SKM-1 treated with dmso at 0.1 percent for 144 hours (cell line): Measurements from ENCODE around the gene DAZAP1.

Source experiments
- DNase-seq: peaks from one replicate; lab custom pipeline; 2025; ENCODE audit not compliant: unreplicated experiment; lab: John Stamatoyannopoulos, UW

Gene DAZAP1

DNA sequence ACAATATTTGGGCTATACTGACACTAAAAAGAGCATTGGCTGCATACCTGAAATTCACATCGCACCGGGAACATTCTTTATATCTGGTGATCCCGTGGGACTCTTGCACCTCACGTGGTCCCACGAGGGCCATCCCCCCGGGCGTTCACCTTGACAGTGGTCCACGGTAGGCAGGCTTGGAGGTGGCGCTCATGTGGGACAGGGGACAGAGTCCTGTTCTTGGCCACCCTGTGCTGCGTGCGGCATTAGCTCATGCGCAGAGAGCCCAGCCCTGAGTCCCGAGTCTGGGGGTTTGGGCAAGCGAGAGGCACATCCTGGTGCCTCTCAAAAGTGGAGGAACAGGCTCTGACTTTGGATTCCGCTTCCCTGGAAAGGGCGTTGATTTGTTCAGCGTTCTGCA, 13.5 kb upstream of the DAZAP1 start:
- no peak for DNase-seq

DNA sequence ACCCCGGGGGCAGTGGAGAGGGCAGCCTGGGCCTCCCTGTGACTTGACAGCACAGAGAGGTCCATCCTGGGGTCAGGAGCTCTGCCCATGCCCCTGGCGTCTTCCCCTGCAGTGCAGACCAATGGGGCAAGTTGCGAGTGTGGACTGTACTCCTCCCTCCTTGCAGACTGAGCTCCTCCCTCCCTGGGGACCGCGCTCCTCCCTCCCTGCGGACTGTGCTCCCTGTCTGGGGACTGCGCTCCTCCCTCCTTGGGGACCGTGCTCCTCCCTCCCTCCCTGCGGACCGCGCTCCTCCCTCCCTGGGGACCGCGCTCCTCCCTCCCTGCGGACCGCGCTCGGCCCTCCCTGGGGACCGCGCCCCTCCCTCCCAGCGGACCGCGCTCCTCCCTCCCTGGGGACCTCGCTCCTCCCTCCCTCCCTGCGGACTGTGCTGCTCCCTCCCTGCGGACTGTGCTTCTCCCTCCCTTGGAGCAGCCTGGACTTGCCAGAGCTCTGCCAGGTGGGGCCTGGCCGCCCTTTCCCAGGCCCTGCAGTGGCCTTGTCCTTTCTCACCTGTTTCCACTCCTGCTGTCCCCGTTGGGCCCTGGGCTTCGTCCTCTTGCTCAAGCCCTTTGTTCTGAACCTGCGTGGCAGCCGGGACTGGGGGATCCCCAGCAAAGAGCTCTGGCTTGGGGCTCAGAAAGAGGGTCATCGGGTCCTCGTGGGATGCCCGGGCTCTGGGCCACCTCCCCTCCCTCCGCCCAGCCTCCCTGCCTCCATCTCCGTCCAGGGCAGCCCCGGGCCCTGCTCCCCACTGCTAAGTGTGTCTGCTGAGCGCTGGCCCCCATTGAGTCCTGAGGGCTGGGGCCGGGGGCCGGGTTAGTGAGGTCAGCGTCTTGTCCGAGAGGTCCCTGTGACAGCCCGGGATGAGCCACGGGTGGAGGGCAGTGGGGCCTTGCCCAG, 12.9 kb upstream of the DAZAP1 start:
- DNase-seq = no peak

DNA sequence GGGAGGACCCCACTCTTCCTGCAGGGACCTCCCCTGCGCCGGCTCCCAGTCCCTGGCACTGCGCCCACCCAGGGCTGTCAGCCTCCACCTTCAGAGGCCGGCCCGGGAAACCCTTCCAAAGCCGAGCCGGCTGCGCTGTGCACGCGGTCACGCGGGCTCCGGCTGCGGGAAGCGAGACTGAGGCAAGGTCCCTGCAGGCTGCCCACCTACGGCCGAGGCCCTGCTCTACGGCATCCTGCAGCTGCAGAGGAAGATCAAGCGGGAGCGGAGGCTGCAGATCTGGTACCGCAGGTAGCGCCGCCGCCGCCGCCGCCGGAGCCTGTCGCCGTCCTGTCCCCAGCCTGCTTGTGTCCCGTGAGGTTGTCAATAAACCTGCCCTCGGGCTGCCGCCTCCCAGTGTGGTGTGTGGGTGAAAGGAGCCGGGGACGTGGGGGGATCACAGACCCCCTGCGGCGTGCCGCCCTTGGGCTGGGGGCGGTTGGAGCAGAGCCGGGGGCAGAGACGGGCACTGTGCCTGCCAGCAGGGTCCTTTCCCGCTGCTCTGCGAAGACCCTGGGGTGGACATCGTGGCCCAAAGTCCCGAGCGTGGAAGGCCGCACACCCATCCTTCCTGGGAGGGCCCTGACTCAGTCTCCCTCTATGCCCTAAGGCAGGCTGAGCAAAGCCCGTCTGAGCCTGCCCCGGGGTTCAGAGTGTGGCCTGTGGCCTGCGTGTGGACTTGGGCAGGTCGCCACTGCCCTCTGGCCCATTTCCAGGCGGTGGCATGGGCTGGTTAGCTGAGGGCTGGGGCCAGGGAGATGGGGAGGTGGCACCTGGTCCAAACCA, 12.0 kb upstream of the DAZAP1 start:
- DNase-seq = no peak

GRCh38 chr19:1396019-1396767, 11.2 kb upstream of the DAZAP1 start:
- DNase-seq = no peak

- DNase-seq = no peak
Observed at GRCh38 chr19:1396768-1397679, 10.4 kb upstream of the DAZAP1 start.

GRCh38 chr19:1397838-1398237, 9.5 kb upstream of the DAZAP1 start:
- DNase-seq = no peak

GRCh38 chr19:1399079-1399478, 8.3 kb upstream of the DAZAP1 start:
- DNase-seq = no peak

DNA sequence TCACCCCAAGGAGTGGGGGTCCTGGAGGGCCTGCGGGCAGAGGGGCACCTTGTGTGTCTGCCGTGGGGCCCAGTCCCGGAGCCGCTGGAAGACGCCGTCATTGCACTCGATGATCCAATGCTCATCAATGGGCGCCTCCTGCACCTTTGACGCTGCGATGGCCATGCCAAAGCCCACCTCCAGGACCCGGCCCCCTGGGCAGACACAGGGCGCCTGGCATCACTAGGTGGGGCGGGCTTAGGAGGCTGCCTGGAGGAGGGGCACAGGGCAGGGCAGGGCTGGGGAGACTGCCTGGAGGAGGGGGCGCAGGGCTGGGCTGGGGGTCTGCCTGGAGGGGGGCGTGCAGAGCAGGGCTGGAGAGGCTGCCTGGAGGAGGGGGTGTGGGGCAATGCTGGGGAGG, 7.6 kb upstream of the DAZAP1 start:
- no peak for DNase-seq

DNA sequence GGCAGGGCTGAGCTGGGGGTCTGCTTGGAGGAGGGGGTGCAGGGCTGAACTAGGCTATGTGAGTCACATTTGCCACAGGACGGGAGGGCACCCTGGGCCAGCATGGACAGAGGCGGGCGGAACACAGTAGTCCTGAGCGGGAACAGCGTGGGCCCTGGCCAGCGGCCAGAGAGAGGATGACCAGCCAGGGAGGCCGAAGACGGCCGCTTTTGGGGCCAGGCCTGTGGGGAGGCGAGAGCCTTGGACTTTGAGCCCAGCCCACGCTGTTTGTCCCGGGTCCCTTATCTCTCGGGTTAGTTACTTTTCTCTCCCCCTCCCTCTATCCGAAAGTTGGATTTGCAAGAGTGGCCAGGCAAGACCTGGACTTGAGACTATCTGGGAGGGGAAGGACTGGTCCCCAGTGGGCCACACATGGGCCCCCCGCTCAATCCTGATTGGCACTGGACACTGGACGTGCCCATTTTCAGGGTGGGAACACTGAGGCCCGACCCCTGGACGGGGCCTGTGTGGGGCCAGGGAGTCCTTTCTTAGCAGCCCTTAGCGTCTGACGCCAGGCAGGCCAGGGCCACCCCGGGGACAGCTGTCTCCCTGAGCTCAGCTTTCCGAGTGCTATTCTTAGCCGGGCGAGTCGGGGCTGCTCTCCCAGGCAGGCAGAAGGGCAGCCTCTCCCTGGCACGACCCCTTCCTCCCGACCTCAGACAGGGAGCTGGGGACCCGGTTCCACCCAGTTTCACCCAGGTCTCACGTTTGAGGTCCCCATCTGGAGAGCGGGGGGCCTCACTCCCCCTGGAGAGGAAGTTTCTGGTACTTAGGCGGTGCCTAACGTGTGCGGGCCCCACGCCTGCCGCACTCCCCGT, 6.9 kb upstream of the DAZAP1 start:
- DNase-seq = no peak

DNA sequence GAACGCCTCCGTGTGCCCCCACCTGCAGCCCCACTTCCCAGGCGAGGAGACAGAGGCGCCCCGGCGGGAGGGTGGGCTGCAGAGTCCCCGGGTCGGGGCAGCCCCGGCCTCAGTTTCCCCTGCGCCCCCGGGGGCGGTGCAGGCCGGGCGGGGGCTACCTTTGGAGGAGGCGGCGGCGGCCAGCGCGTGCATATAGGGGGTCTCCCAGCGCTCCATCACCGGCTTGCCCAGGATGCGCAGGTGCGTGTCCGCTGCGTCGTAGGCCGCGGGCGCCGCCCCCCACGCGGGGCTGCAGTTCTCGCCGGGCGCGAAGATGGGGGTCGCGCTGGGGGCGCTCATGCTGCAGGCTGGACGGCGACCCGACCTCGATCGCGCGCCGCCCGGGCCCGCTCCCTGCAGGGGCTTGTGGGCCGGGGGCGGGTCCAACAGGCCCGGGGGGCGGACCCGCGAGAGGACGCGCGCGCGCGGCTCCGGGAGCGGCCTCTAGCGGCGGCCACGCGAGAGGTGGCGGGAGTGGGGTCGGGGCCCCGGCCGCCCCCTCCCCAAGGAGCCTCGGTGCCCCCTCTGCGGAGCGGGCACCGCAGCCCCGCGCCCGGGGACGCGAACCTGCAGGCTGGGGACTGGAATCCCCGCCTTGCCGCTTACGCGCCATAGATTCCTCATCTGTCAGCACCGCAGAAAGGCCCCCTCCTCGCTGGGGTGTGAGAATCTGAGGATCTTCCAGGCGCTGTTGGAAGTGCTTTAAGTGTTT, 6.1 kb upstream of the DAZAP1 start, which contains the start of gene GAMT:
Gene GAMT, minus strand, starts transcription at position 405 of the 751 bp plus-strand sequence. Its CDS starts 66 bp downstream, at position 339.
- peak; percentile 13 for DNase-seq

GRCh38 chr19:1401889-1402217, 5.5 kb upstream of the DAZAP1 start:
- no peak for DNase-seq

DNA sequence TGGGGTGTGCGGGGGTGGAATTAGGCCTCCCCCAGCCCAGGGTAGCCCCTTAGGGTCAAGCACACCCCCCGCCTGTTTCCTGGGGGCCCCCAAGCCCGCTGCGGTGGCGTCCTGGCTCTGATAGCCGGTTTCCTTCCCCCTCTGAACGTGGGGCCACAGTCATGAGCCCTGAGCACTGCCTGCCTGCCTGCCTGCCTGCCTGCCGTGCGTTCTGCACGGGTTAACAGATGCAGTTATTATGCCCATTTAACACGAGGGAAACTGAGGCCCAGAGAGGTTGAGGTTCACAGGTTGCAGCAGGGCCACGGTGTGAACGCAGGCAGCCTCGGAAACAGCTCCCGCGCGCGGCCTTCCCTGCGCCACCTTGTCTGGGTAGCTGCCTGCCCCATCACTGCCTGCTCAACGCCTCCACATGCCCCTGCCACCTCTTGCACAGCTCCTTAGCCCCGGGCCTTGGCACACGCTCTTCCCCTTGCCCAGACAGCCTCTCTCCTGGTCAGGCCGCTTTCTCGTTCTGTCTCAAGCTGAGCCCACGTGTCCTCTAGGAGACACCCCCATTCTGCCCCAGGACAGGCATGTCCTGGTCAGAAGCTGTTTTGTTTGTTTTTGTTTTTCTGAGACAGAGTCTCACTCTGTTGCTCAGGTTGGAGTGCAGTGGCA, 4.8 kb upstream of the DAZAP1 start:
- DNase-seq = no peak

DNA sequence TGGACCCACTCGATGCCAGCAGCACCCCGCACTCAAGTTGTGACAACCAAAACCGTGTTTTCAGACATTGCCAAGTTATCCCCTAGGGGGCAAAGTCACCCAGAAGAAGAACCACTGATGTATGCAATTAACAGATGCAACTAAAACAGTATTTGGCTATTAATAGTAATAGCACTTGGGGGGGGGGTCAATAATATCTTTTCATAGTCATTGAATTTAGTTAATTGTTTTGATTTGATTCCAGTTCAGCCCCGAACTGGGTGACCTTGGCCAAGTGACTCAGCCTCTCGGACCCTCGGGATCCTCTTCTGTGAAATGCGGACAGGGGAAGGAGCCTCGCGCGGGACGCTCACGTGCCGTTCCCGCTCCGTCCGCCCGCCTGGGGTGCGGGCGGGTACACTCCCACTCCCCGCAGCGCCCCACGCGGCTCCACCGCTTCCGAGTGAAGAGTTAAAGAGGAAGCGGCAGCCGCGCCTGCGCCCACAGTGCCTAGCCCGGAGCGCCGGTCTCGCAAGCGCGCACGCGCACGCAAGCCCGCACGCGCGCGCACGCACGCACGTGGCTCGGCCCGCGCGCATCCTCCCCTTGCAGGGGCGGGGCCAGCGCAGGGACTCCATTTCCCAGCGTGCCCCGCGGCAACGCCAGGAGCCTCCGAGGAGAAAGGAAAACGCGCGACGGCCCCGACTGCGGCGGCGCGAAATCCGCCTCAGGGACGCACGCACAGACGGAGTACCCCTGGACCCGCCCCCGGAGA, 435 bp upstream of the DAZAP1 start:
- peak; percentile 94 for DNase-seq

DNA sequence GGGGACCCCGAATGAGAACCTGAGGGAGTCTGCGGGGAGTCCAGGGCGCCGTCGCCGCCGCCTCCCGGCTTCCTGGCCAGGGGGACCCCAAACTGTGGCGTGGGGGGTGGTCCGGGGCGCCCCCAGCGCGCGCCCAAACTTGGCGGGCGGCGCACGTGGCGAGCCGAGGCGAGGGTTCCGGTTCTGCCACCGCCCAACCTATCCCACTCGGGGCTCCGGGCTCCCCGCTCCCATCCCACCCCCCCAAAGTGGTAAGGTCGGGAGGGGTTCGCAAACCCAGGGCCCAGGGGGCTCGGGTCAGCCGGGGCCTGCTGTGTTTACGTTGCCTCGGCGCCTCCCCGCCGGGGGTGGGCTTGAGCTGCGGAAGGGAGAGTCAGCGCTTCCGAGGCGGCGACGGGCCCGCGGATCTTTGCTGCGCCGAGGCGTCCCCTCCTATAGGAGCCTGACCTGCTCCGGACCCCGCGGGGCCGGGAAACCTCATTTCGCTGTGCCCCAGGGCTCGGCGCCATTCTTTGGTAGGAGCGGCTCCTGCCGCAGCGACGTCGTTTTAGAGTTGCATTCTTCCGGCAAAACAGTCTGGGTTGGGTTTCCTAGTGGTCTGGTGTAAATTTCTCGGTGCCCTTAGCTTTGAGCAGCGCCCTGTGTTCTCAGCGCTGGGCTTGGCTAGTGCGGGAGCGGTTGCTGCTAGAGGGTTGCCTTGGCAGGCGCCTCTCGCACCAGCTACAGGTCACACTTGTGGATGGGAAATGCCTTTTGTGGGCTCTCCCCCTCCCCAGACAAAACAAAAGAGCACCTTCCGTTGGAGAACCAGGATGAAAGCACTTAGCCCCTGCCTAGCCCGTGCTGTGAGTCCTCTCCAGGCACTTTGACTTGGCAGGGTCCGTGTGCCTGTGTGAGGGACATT, 1.2 kb downstream of the DAZAP1 start:
- no peak for DNase-seq

- no peak for DNase-seq
Observed at GRCh38 chr19:1409204-1410005, 2.0 kb downstream of the DAZAP1 start.
